Calu3 (cell line): ENCODE data around the gene PTPN9. TPM values are rescaled to one million over a fixed set of nuclear protein-coding genes. Genes with fewer than 3 reads are reported as not detected.

Experiments used
- BruUV-seq: library from RNA; stranded (reverse); fragments of 400-500 nt; replicated peaks from 2 replicates; lab custom pipeline; 2021; lab: Mats Ljungman, UMichigan
- CTCF ChIA-PET: fragments of 300-600 bp; sonication (Branson Sonifier 250); formaldehyde crosslinking; loops from one replicate; lab custom pipeline; 2022; ENCODE audit warnings: antibody characterized with exemption; lab: Charles Lee
- DNase-seq: peaks from one replicate; pipeline ENCODE4 v3.0.0; 2022
- H3K27ac Mint-ChIP-seq: one replicate; pipeline ENCODE4 v1.8.0; 2022; ENCODE audit warnings: mixed read lengths; ENCODE audit not compliant: unreplicated experiment
- H3K27me3 Mint-ChIP-seq: one replicate; pipeline ENCODE4 v1.8.0; 2022; ENCODE audit warnings: mixed read lengths; ENCODE audit not compliant: unreplicated experiment
- H3K36me3 Mint-ChIP-seq: one replicate; pipeline ENCODE4 v1.8.0; 2022; ENCODE audit warnings: mild to moderate bottlenecking, moderate library complexity, mixed read lengths; ENCODE audit not compliant: insufficient read depth, unreplicated experiment
- H3K4me1 Mint-ChIP-seq: one replicate; pipeline ENCODE4 v1.8.0; 2022; ENCODE audit warnings: mild to moderate bottlenecking, low read depth, mixed read lengths; ENCODE audit not compliant: unreplicated experiment
- H3K4me3 Mint-ChIP-seq: one replicate; pipeline ENCODE4 v1.8.0; 2022; ENCODE audit warnings: mild to moderate bottlenecking, low read depth, moderate library complexity, mixed read lengths; ENCODE audit not compliant: unreplicated experiment
- H3K9me3 Mint-ChIP-seq: one replicate; pipeline ENCODE4 v1.8.0; 2022; ENCODE audit warnings: low read depth, mixed read lengths; ENCODE audit not compliant: unreplicated experiment
- intact Hi-C: fragments of 100-400 bp; cut with micrococcal nuclease; formaldehyde crosslinking; loops from one replicate; pipeline ENCODE4 v1.10.0; 2022; ENCODE audit not compliant: unreplicated experiment
- total RNA-seq: library from RNA; stranded (reverse); gene quantifications from 2 replicates; pipeline ENCODE4 v1.2.3, GENCODE V29; 2022
- TF ChIP-seq, protein P1 (sequence below): fragments of 200-600 bp; IDR thresholded peaks from one replicate; pipeline ENCODE4 v1.8.0; 2022; ENCODE audit warnings: antibody characterized with exemption; ENCODE audit not compliant: unreplicated experiment

PTPN9 gene
- total RNA-seq, 1 experiment from 2014 or later = 30.8 TPM

- Mint-ChIP-seq H3K9me3 (no peaks in the 10 kb centered on the region), H3K27ac (peak overlapping the region; percentile 49), H3K4me3 (peak overlapping the region; percentile 5), H3K4me1 (peaks cover 16% of the 10 kb centered on the region), H3K27me3 (no peaks in the 10 kb centered on the region), H3K36me3 (peaks cover 25% of the 10 kb centered on the region)
- peak; percentile 34 for DNase-seq
- TF ChIP-seq, protein P1, sequence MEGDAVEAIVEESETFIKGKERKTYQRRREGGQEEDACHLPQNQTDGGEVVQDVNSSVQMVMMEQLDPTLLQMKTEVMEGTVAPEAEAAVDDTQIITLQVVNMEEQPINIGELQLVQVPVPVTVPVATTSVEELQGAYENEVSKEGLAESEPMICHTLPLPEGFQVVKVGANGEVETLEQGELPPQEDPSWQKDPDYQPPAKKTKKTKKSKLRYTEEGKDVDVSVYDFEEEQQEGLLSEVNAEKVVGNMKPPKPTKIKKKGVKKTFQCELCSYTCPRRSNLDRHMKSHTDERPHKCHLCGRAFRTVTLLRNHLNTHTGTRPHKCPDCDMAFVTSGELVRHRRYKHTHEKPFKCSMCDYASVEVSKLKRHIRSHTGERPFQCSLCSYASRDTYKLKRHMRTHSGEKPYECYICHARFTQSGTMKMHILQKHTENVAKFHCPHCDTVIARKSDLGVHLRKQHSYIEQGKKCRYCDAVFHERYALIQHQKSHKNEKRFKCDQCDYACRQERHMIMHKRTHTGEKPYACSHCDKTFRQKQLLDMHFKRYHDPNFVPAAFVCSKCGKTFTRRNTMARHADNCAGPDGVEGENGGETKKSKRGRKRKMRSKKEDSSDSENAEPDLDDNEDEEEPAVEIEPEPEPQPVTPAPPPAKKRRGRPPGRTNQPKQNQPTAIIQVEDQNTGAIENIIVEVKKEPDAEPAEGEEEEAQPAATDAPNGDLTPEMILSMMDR = no peak
- no TSS peak for BruUV-seq
- CTCF ChIA-PET = interaction anchor here (0.6 to 1.5 kb wide), 7 partner anchors 18 to 1736 kb away, joined by 3 to 5 read pairs (median 4); partner anchors contain the start of genes PTPN9 and SNX33
- intact Hi-C loops = loop anchor here (5.0 kb wide), 1 partner anchor 44 kb away; the partner anchor contains the start of gene PTPN9
Observed at GRCh38 chr15:75620841-75621391, 41.8 kb upstream of the PTPN9 start.

- Mint-ChIP-seq H3K4me1 (peaks cover 12% of the 10 kb centered on the region), H3K36me3 (peaks cover 24% of the 10 kb centered on the region), H3K27me3 (no peaks in the 10 kb centered on the region), H3K9me3 (no peaks in the 10 kb centered on the region), H3K4me3 (no peak overlapping the region), H3K27ac (peak overlapping the region; percentile 49)
- no peak for DNase-seq
- CTCF ChIA-PET = interaction anchor here (0.6 to 1.5 kb wide), 9 partner anchors 12 to 1735 kb away, joined by 3 to 7 read pairs (median 4); partner anchors contain the start of genes PTPN9 and SNX33
- intact Hi-C loops = loop anchor here (5.0 kb wide), 1 partner anchor 43 kb away; the partner anchor contains the start of gene PTPN9
- TSS peak; percentile 20 for BruUV-seq
- TF ChIP-seq, protein P1 = no peak
Observed at GRCh38 chr15:75620058-75620820, 41.1 kb upstream of the PTPN9 start.

DNA sequence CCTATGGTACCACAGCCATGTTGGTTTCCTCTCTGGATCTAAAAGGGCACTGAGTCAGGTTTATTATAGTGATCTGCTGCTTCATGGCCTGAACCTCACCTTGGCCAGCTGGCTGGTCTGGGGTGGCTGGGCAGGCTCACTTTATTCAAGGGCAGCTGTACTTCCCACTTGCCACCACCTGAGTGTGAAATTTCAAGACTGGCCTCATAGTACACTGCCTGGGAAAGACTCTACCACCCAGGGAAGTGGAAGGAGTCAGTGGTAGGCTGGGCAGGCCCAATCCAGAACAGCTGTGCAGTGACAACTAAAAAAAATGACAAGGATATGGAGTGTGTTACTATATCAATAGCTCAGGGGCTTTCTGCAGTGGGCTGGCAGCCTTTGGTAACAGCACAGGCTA, 37.7 kb upstream of the PTPN9 start:
- CTCF ChIA-PET = no interaction called here
- Mint-ChIP-seq H3K27me3 (no peaks in the 10 kb centered on the region), H3K4me1 (peaks cover 12% of the 10 kb centered on the region), H3K4me3 (no peak overlapping the region), H3K27ac (no peak overlapping the region), H3K36me3 (peaks cover 26% of the 10 kb centered on the region), H3K9me3 (no peaks in the 10 kb centered on the region)
- no TSS peak for BruUV-seq
- intact Hi-C loops = no loop called here
- TF ChIP-seq, protein P1 = no peak
- DNase-seq = no peak

DNA sequence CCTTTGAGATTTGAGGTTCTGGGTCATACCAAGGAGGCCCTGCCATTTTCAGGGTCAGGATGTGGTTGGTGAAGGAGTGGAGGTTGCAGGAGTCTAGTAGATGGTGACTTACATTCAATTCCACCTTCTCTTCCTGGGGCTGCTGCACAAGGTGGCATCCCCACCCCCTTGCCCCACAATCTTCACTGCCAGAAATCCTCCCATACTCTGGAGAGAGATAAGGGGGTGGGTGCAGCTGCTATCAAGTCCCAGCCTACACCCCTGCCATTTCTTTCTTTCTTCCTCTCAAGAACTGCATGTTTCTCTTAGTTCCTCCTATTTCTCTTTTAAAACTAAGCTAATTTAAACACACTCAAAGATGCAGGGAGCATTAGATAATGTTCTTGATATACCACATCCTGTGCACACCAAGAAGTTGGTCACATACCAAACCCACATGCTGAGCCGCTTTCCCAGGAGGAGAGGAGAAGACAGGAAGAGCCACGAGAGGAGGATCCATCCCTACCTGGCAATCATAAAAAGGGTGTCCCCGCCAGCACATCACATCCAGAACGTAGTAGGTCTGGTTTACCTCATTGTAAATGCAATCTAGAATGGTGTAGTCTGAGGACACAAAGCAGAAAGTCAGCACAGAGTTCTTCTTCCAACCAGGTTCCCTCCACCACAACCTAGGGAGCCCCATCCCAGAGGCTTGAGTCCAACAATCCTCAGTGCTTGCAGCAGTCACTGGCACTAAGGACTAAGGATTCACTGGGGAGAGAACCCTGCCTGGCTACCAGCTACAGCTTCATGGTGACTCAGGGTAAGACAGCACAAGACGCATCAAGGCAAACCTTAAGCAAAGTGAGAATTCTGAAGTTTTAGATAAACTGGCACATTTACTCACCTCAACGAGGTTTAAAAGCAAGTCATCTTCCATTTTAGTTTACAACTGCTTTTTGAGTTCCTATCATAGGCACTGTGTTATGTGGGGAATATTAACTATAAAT, 27.9 kb upstream of the PTPN9 start:
- intact Hi-C loops = no loop called here
- H3K36me3 Mint-ChIP-seq = peaks cover 37% of the 10 kb centered on the region
- CTCF ChIA-PET = interaction anchor here (1.3 kb wide), 1 partner anchor 21 kb away, joined by 4 read pairs; no protein-coding TSS in a partner anchor

More for the DNA sequence above, 27.9 kb upstream of the PTPN9 start:
- TF ChIP-seq, protein P1 = no peak
- no peak for DNase-seq
- H3K9me3 Mint-ChIP-seq = no peaks in the 10 kb centered on the region
- BruUV-seq = no TSS peak
- H3K4me3 Mint-ChIP-seq = no peak overlapping the region
- H3K27ac Mint-ChIP-seq = no peak overlapping the region
- no peaks in the 10 kb centered on the region for H3K4me1 Mint-ChIP-seq
- no peaks in the 10 kb centered on the region for H3K27me3 Mint-ChIP-seq
